IPS DF 6.9 (cell line): ENCODE measurements around the gene PRM2.
"Not testable (repeated sequence)": the region's sequence is repeated elsewhere in the genome, so short reads cannot be mapped to it uniquely, and the experiment has no call there.

Experiments used
- DNase-seq: peaks from one replicate; pipeline ENCODE4 v3.0.0-alpha.2; 2013; ENCODE audit warnings: low read depth, low spot score
- H3K27ac ChIP-seq: one replicate; pipeline ENCODE4 v1.5.1; 2013; ENCODE audit warnings: low read length, control low read depth
- H3K27me3 ChIP-seq: 2 replicates; pipeline ENCODE4 v1.6.1; 2013; ENCODE audit warnings: mild to moderate bottlenecking, low read length; ENCODE audit not compliant: control insufficient read depth, insufficient read depth
- H3K36me3 ChIP-seq: 2 replicates; pipeline ENCODE4 v1.6.1; 2013; ENCODE audit warnings: low read length; ENCODE audit not compliant: control insufficient read depth, insufficient read depth
- H3K4me1 ChIP-seq: 2 replicates; pipeline ENCODE4 v1.6.1; 2013; ENCODE audit warnings: low read length; ENCODE audit not compliant: control insufficient read depth, insufficient read depth
- H3K4me3 ChIP-seq: 2 replicates; pipeline ENCODE4 v1.5.1; 2013; ENCODE audit warnings: mild to moderate bottlenecking, low read length
- H3K9me3 ChIP-seq: 2 replicates; pipeline ENCODE4 v1.6.1; 2013; ENCODE audit warnings: low read length, inconsistent platforms; ENCODE audit not compliant: control insufficient read depth, insufficient read depth
- WGBS: extraction: QIAGEN DNeasy Blood & Tissue Kit; methylation state at CpG from one replicate; pipeline ENCODE4 v1.1.7; 2013; ENCODE audit warnings: mixed read lengths, missing lambda C conversion rate; ENCODE audit not compliant: insufficient read length, insufficient coverage; 5-methylcytosine and 5-hydroxymethylcytosine counted together

PRM2 gene

GRCh38 chr16:11297492-11298142, 21.3 kb upstream of the PRM2 start:
- Histone ChIP-seq H3K9me3 (no peaks in the 10 kb centered on the region), H3K27ac (no peak overlapping the region), H3K27me3 (no peaks in the 10 kb centered on the region), H3K4me1 (peaks cover 4% of the 10 kb centered on the region), H3K36me3 (no peaks in the 10 kb centered on the region), H3K4me3 (no peak overlapping the region)
- no peak for DNase-seq
- WGBS, result no CpG with 5 or more reads among the region's 19 CpGs

GRCh38 chr16:11296706-11297491, 20.6 kb upstream of the PRM2 start:
- Histone ChIP-seq H3K36me3 (no peaks in the 10 kb centered on the region), H3K4me1 (peaks cover 4% of the 10 kb centered on the region), H3K4me3 (no peak overlapping the region), H3K27me3 (no peaks in the 10 kb centered on the region), H3K9me3 (no peaks in the 10 kb centered on the region), H3K27ac (no peak overlapping the region)
- no CpG with 5 or more reads among the region's 10 CpGs for WGBS
- DNase-seq, result no peak

GRCh38 chr16:11296351-11296705, 20.0 kb upstream of the PRM2 start:
- no peaks in the 10 kb centered on the region for H3K9me3 ChIP-seq
- DNase-seq, result no peak
- H3K36me3 ChIP-seq, result no peaks in the 10 kb centered on the region
- WGBS, result no CpG with 5 or more reads among the region's 3 CpGs
- H3K27me3 ChIP-seq, result no peaks in the 10 kb centered on the region
- peaks cover 4% of the 10 kb centered on the region for H3K4me1 ChIP-seq
- H3K4me3 ChIP-seq, result no peak overlapping the region
- no peak overlapping the region for H3K27ac ChIP-seq

- H3K27me3 ChIP-seq, result no peaks in the 10 kb centered on the region
- no peak overlapping the region for H3K27ac ChIP-seq
- H3K4me3 ChIP-seq, result no peak overlapping the region
- DNase-seq, result no peak
- H3K36me3 ChIP-seq, result no peaks in the 10 kb centered on the region
- no CpG with 5 or more reads among the region's 4 CpGs for WGBS
- H3K9me3 ChIP-seq, result no peaks in the 10 kb centered on the region
- peaks cover 4% of the 10 kb centered on the region for H3K4me1 ChIP-seq
Observed at GRCh38 chr16:11295672-11296071, 19.4 kb upstream of the PRM2 start.

GRCh38 chr16:11292076-11292748, 15.9 kb upstream of the PRM2 start:
- H3K27me3 ChIP-seq, result no peaks in the 10 kb centered on the region
- no peaks in the 10 kb centered on the region; the same call in 1 of the 2 replicates for H3K4me1 ChIP-seq
- no peak overlapping the region for H3K4me3 ChIP-seq
- H3K36me3 ChIP-seq, result no peaks in the 10 kb centered on the region
- H3K9me3 ChIP-seq, result no peaks in the 10 kb centered on the region
- DNase-seq, result no peak
- no CpG with 5 or more reads among the region's 7 CpGs for WGBS
- H3K27ac ChIP-seq, result no peak overlapping the region

- no peak overlapping the region for H3K4me3 ChIP-seq
- H3K27me3 ChIP-seq, result no peaks in the 10 kb centered on the region
- no peaks in the 10 kb centered on the region for H3K36me3 ChIP-seq
- H3K27ac ChIP-seq, result no peak overlapping the region
- WGBS, result no CpG with 5 or more reads among the region's 10 CpGs
- no peaks in the 10 kb centered on the region for H3K4me1 ChIP-seq
- H3K9me3 ChIP-seq, result no peaks in the 10 kb centered on the region
- no peak for DNase-seq
Observed at GRCh38 chr16:11291091-11291703, 14.9 kb upstream of the PRM2 start.

- WGBS, result no CpG with 5 or more reads among the region's 8 CpGs
Observed at GRCh38 chr16:11290102-11290893, 14.0 kb upstream of the PRM2 start.

GRCh38 chr16:11289696-11290095, 13.4 kb upstream of the PRM2 start:
- H3K27me3 ChIP-seq, H3K4me3 ChIP-seq, H3K9me3 ChIP-seq, H3K27ac ChIP-seq, DNase-seq, H3K36me3 ChIP-seq, H3K4me1 ChIP-seq: not testable (repeated sequence)
- WGBS, result no CpG with 5 or more reads among the region's 4 CpGs

More at GRCh38 chr16:11290102-11290893, 14.0 kb upstream of the PRM2 start:
- H3K27me3 ChIP-seq, result no peaks in the 10 kb centered on the region
- no peak overlapping the region for H3K4me3 ChIP-seq
- H3K27ac ChIP-seq, result no peak overlapping the region
- no peak for DNase-seq
- no peaks in the 10 kb centered on the region for H3K4me1 ChIP-seq
- H3K9me3 ChIP-seq, result no peaks in the 10 kb centered on the region
- H3K36me3 ChIP-seq, result no peaks in the 10 kb centered on the region

GRCh38 chr16:11289202-11289601, 12.9 kb upstream of the PRM2 start:
- Histone ChIP-seq H3K9me3 (no peaks in the 10 kb centered on the region), H3K4me3 (no peak overlapping the region), H3K27ac (no peak overlapping the region), H3K36me3 (no peaks in the 10 kb centered on the region), H3K4me1 (no peaks in the 10 kb centered on the region), H3K27me3 (no peaks in the 10 kb centered on the region)
- no peak for DNase-seq
- WGBS, result no CpG with 5 or more reads among the region's 2 CpGs

GRCh38 chr16:11285842-11286241, 9.6 kb upstream of the PRM2 start:
- WGBS, result no CpG with 5 or more reads among the region's 2 CpGs
- Histone ChIP-seq H3K4me1 (no peaks in the 10 kb centered on the region; the same call in 1 of the 2 replicates), H3K27ac (no peak overlapping the region), H3K9me3 (no peaks in the 10 kb centered on the region), H3K36me3 (no peaks in the 10 kb centered on the region), H3K27me3 (no peaks in the 10 kb centered on the region), H3K4me3 (no peak overlapping the region)
- DNase-seq, result no peak
